Measurements from ENCODE around the gene CSTF2.

DNA sequence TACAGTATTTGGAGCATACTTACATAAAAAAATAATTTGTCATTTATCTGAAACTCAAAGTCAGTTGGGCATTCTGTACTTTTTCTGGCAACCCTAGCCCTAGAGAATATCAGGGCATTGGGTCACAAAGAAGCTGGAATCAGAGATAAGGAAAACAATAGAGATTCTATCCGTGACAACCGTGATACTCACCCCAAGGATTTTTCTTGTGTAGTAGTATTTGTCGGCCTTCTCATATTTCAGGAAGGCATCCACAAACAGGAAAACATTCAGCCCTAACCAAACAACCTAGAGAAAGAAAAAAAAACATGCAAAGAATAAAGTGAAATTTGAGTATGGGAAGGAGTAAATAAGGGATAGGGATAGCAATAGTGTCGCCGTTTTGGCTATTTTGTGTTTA, 50.3 kb downstream of the CSTF2 start:
- TF ChIP-seq POLR2A (conservative IDR thresholded peaks at IDR 0.05) (no peak), SP2 (IDR thresholded peaks at IDR 0.05; ENCODE audit: extremely low read depth, low read depth, low read length, poor library complexity, severe bottlenecking) (no peak), NR2C2 (CRISPR knock-in tag; IDR thresholded peaks at IDR 0.05) (no peak), NR2C2 (tag; IDR thresholded peaks at IDR 0.05) (no peak)
- TF ChIP-seq, protein P1, sequence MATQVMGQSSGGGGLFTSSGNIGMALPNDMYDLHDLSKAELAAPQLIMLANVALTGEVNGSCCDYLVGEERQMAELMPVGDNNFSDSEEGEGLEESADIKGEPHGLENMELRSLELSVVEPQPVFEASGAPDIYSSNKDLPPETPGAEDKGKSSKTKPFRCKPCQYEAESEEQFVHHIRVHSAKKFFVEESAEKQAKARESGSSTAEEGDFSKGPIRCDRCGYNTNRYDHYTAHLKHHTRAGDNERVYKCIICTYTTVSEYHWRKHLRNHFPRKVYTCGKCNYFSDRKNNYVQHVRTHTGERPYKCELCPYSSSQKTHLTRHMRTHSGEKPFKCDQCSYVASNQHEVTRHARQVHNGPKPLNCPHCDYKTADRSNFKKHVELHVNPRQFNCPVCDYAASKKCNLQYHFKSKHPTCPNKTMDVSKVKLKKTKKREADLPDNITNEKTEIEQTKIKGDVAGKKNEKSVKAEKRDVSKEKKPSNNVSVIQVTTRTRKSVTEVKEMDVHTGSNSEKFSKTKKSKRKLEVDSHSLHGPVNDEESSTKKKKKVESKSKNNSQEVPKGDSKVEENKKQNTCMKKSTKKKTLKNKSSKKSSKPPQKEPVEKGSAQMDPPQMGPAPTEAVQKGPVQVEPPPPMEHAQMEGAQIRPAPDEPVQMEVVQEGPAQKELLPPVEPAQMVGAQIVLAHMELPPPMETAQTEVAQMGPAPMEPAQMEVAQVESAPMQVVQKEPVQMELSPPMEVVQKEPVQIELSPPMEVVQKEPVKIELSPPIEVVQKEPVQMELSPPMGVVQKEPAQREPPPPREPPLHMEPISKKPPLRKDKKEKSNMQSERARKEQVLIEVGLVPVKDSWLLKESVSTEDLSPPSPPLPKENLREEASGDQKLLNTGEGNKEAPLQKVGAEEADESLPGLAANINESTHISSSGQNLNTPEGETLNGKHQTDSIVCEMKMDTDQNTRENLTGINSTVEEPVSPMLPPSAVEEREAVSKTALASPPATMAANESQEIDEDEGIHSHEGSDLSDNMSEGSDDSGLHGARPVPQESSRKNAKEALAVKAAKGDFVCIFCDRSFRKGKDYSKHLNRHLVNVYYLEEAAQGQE (IDR thresholded peaks at IDR 0.05; ENCODE audit: borderline replicate concordance) = no peak
- TF ChIP-seq, protein P1 (CRISPR knock-in tag; IDR thresholded peaks at IDR 0.05; ENCODE audit: low read depth) = no peak
- TF ChIP-seq, protein P2, sequence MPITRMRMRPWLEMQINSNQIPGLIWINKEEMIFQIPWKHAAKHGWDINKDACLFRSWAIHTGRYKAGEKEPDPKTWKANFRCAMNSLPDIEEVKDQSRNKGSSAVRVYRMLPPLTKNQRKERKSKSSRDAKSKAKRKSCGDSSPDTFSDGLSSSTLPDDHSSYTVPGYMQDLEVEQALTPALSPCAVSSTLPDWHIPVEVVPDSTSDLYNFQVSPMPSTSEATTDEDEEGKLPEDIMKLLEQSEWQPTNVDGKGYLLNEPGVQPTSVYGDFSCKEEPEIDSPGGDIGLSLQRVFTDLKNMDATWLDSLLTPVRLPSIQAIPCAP (CRISPR knock-in tag; IDR thresholded peaks at IDR 0.05; ENCODE audit: borderline replicate concordance) = no peak
